B cell (primary cell): ENCODE results near the gene NID1. TPM values are rescaled to one million over a fixed set of nuclear protein-coding genes. Genes with fewer than 3 reads are reported as not detected.

Experiments used
- ATAC-seq: fragments of 200-7000 bp; cut with Tn5 transposase; one replicate; pipeline ENCODE4 v1.10.0; 2021; ENCODE audit warnings: low read depth, mild to moderate bottlenecking, moderate number of reproducible peaks, moderate library complexity
- CTCF ChIA-PET: fragments of 350-600 bp; sonication (Branson Sonifier 250); formaldehyde crosslinking; loops from one replicate; lab custom pipeline; 2021; ENCODE audit warnings: antibody characterized with exemption, inconsistent platforms; lab: Charles Lee
- POLR2A ChIA-PET: fragments of 350-600 bp; sonication (Branson Sonifier 250); formaldehyde crosslinking; loops from one replicate; lab custom pipeline; 2021; ENCODE audit warnings: antibody characterized with exemption; lab: Charles Lee
- DNase-seq: peaks from one replicate; pipeline ENCODE4 v3.0.0; 2013
- H2AFZ ChIP-seq: 2 replicates; pipeline ENCODE4 v1.6.1; 2012; ENCODE audit warnings: mild to moderate bottlenecking, low read depth, low read length; ENCODE audit not compliant: insufficient read depth, poor library complexity, severe bottlenecking
- H3K27ac ChIP-seq, 2 donors: 1 replicate in 1 of 2; 2 replicates in 1 of 2; pipeline ENCODE4 v1.5.1; 2012 to 2013; ENCODE audit warnings: low read length in 2 of 2, mild to moderate bottlenecking in 2 of 2, moderate library complexity in 1 of 2
- H3K27me3 ChIP-seq, 4 experiments: fragments of 200-600 bp in 1 of 4; sonication (generic) in 1 of 4; replicated peaks in 1 of 4; 1 replicate in 2 of 4; 2 replicates in 2 of 4; pipeline versions ENCODE4 v1.6.1 to v1.7.0; 2013 to 2016; ENCODE audit warnings: low read length in 3 of 4, mild to moderate bottlenecking in 2 of 4, mixed read lengths in 1 of 4, moderate library complexity in 1 of 4; ENCODE audit not compliant: insufficient read depth in 4 of 4, control insufficient read depth in 3 of 4; ENCODE audit errors: control extremely low read depth in 1 of 4
- H3K36me3 ChIP-seq, 2 experiments: replicated peaks in 1 of 2; 1 replicate in 1 of 2; 2 replicates in 1 of 2; pipeline versions ENCODE4 v1.6.1 to v1.7.1; 2013; ENCODE audit warnings: low read length in 1 of 2; ENCODE audit not compliant: insufficient read depth in 2 of 2, control insufficient read depth in 1 of 2; ENCODE audit errors: control extremely low read depth in 1 of 2, extremely low read depth in 1 of 2
- H3K4me1 ChIP-seq, 2 donors: fragments of 200-600 bp in 1 of 2; sonication (generic) in 1 of 2; 1 replicate in 1 of 2; 2 replicates in 1 of 2; pipeline versions ENCODE4 v1.5.1 to v1.6.1; 2013 to 2017; ENCODE audit warnings: low read length in 2 of 2; ENCODE audit not compliant: control insufficient read depth in 2 of 2, insufficient read depth in 2 of 2
- H3K4me2 ChIP-seq: replicated peaks from 2 replicates; pipeline ENCODE3; 2012; ENCODE audit warnings: mild to moderate bottlenecking, low read depth, low read length; ENCODE audit not compliant: poor library complexity, severe bottlenecking
- H3K4me3 ChIP-seq, 5 experiments: fragments of 200-600 bp in 1 of 5; sonication (generic) in 1 of 5; 1 replicate in 3 of 5; 2 replicates in 2 of 5; pipeline versions ENCODE4 v1.5.1 to v1.7.0; 2011 to 2016; ENCODE audit warnings: low read length in 4 of 5, mild to moderate bottlenecking in 4 of 5, low read depth in 2 of 5, control low read depth in 1 of 5, moderate library complexity in 1 of 5; ENCODE audit not compliant: insufficient read depth in 1 of 5; ENCODE audit errors: control extremely low read depth in 1 of 5, extremely low read depth in 1 of 5
- H3K79me2 ChIP-seq: fragments of 200-600 bp; sonication (generic); one replicate; pipeline ENCODE4 v1.6.0; 2016; ENCODE audit warnings: low read length; ENCODE audit not compliant: control insufficient read depth, insufficient read depth
- H3K9ac ChIP-seq: fragments of 200-600 bp; sonication (generic); 2 replicates; pipeline ENCODE4 v1.6.1; 2017; ENCODE audit warnings: mild to moderate bottlenecking, low read length, moderate library complexity
- H3K9me3 ChIP-seq, 3 donors: one replicate each; pipeline versions ENCODE4 v1.6.1 to v1.7.1; 2013; ENCODE audit warnings: low read length in 2 of 3; ENCODE audit not compliant: control insufficient read depth in 2 of 3, insufficient read depth in 1 of 3; ENCODE audit errors: control extremely low read depth in 1 of 3
- H4K20me1 ChIP-seq: 2 replicates; pipeline ENCODE4 v1.6.0; 2012; ENCODE audit warnings: mild to moderate bottlenecking, low read length; ENCODE audit not compliant: insufficient read depth, control insufficient read depth, poor library complexity, severe bottlenecking
- H3K27ac Mint-ChIP-seq: one replicate; pipeline ENCODE4 v1.8.0; 2021; ENCODE audit warnings: mixed read lengths
- H3K27me3 Mint-ChIP-seq: one replicate; pipeline ENCODE4 v1.8.0; 2021; ENCODE audit warnings: mixed read lengths
- H3K4me1 Mint-ChIP-seq: one replicate; pipeline ENCODE4 v1.8.0; 2021; ENCODE audit warnings: mixed read lengths
- H3K4me3 Mint-ChIP-seq: one replicate; pipeline ENCODE4 v1.8.0; 2021; ENCODE audit warnings: mixed read lengths
- H3K9me3 Mint-ChIP-seq: one replicate; pipeline ENCODE4 v1.8.0; 2022; ENCODE audit warnings: mixed read lengths; ENCODE audit not compliant: insufficient read depth
- CTCF ChIP-seq: fragments of 200-600 bp; IDR thresholded peaks from one replicate; pipeline ENCODE4 v1.8.0; 2022; ENCODE audit warnings: antibody characterized with exemption, mild to moderate bottlenecking
- EZH2 ChIP-seq: IDR thresholded peaks from 2 replicates; pipeline ENCODE4 v1.6.1; 2012; ENCODE audit warnings: borderline replicate concordance, low read depth, mild to moderate bottlenecking, moderate library complexity, low read length; ENCODE audit not compliant: insufficient read depth, poor library complexity, severe bottlenecking
- WGBS: methylation state at CpG from one replicate; pipeline ENCODE4 v1.1.5; 2013; ENCODE audit warnings: missing lambda C conversion rate; ENCODE audit not compliant: insufficient coverage; 5-methylcytosine and 5-hydroxymethylcytosine counted together
- intact Hi-C: fragments of 100-400 bp; cut with micrococcal nuclease; formaldehyde crosslinking; loops from one replicate; pipeline ENCODE4 v1.10.0; 2022
- polyA plus RNA-seq: library from polyadenylated mRNA; depleted of rRNA; stranded (reverse); fragments of >200 nt; gene quantifications from 2 replicates; pipeline ENCODE4 v1.2.3, GENCODE V29; 2012
- total RNA-seq, 2 donors: library from RNA; stranded (reverse); fragments of 120-200 nt in 1 of 2; gene quantifications; 1 replicate in 1 of 2; 2 replicates in 1 of 2; pipeline versions ENCODE4 v1.2.3 to v1.2.4, GENCODE V29; 2013 to 2022

Gene NID1
- total and polyA plus RNA-seq, 2 donors (not counting 1 experiment from before 2014, with no cell fraction given): 0.06 TPM; not detected in 1

GRCh38 chr1:236059011-236059410 is 5.9 kb downstream of the NID1 start:
- ATAC-seq: no peak
- Histone ChIP-seq H3K9me3 (peaks cover 0 to 9% (median 0%) of the 10 kb centered on the region in 3 donors), H3K9ac (no peak overlapping the region), H3K79me2 (no peaks in the 10 kb centered on the region), H2AFZ (no peak overlapping the region), H3K27ac (no peak overlapping the region), H3K36me3 (no peaks in the 10 kb centered on the region), H3K4me2 (no peak overlapping the region), H3K27me3 (peaks cover 0 to 24% (median 7%) of the 10 kb centered on the region in 4 experiments), H3K4me1 (peaks cover 5 to 6% of the 10 kb centered on the region in 2 donors), H3K4me3 (no peak overlapping the region), H4K20me1 (no peaks in the 10 kb centered on the region)
- Mint-ChIP-seq H3K4me1 (peaks cover 6% of the 10 kb centered on the region), H3K9me3 (no peaks in the 10 kb centered on the region), H3K27ac (no peak overlapping the region), H3K4me3 (no peak overlapping the region), H3K27me3 (peaks cover 34% of the 10 kb centered on the region)
- 96% methylated on average over 4 of the region's 5 CpGs for WGBS
- no peak for TF ChIP-seq EZH2
- no peak for TF ChIP-seq CTCF
- CTCF ChIA-PET: no interaction called here
- DNase-seq: no peak
- intact Hi-C loops: no loop called here
- POLR2A ChIA-PET: no interaction called here

DNA sequence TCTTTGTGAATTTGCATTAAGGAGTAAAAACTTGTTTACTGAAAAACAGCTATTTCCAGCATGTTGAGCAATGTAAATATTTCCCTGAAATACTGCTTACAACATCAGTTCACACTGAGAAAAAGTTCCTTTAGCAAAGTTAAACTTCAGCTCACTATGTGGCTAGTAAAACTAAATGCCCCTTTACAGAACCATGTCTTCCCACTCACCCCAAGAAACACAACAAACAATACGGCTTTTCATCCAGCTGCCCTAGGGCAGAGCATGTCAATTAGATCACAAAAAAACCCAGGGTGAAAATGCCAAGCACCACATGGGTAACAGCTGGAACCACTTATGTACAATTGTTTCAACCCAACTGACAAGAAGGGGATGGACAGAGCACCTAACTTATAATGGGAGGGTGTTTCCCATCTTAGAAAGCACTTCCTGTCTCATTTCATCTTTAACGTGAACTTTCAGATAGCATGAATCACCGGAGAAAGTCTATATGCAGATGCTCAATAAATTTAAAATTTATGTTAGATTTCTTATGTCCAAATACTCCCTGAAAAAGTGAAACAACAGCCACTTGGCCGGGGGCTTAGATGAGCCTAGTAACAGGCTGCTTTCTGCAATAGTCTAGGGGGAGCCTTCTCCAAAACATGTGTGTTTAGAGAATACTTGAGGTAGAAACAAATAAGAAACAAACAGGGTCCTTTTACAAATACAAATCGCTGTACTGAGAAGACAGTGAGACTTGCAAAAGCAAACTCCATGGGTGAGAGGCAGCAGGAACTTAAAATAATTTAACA is 6.6 kb downstream of the NID1 start:
- ChIA-PET POLR2A (no interaction called here), CTCF (no interaction called here)
- no peak overlapping the region for H3K4me3 ChIP-seq
- H3K27ac ChIP-seq: no peak overlapping the region
- Mint-ChIP-seq H3K27ac (no peak overlapping the region), H3K27me3 (peaks cover 32% of the 10 kb centered on the region), H3K4me3 (no peak overlapping the region), H3K9me3 (no peaks in the 10 kb centered on the region), H3K4me1 (peaks cover 3% of the 10 kb centered on the region)
- no peak overlapping the region for H3K9ac ChIP-seq
- intact Hi-C loops: no loop called here
- no peak for TF ChIP-seq CTCF
- no peak for TF ChIP-seq EZH2
- no peak for DNase-seq
- H3K4me2 ChIP-seq: no peak overlapping the region
- peaks cover 0 to 3% (median 0%) of the 10 kb centered on the region in 3 donors for H3K9me3 ChIP-seq
- H3K36me3 ChIP-seq: no peaks in the 10 kb centered on the region
- peaks cover 0 to 18% (median 3%) of the 10 kb centered on the region in 4 experiments for H3K27me3 ChIP-seq
- H2AFZ ChIP-seq: no peak overlapping the region
- H3K79me2 ChIP-seq: no peaks in the 10 kb centered on the region
- WGBS: 80% methylated on average over 1 of the region's 5 CpGs
- no peak for ATAC-seq
- no peaks in the 10 kb centered on the region for H4K20me1 ChIP-seq
- H3K4me1 ChIP-seq: no peaks in the 10 kb centered on the region
